ENCODE measurements around the gene GKN2.

Gene GKN2

DNA sequence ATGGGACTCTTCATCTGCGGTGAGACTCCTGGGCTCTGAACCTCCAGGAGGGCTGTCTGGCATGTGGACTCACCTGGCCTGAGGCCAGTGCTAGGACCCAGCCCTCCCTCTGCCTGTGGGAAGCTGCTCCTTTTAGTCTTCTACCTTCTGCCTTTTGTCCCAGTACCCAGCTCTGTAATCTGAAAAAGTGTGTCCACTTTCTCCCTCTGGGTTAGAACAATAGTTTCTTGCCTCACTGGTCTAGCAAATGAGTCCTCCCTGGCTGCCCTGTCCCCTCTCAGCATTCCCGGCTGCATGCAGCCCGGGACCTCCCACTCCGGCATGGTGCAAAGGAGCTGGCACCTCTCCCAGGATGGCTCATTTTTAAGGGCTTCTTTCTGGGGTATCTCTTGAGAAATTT is 25.9 kb downstream of the GKN2 start:
- no peaks in the 10 kb centered on the region for H3K36me3 ChIP-seq (ENCODE audit: control insufficient read depth in 5 of 5, insufficient read depth in 5 of 5, low read length in 5 of 5)
- peak overlapping the region; percentile 64 for H3K27ac ChIP-seq (ENCODE audit: low read depth, low read length)
- H3K4me3 ChIP-seq (ENCODE audit: low read depth in 1 of 5, low read length in 5 of 5) = no peak overlapping the region
- H3K4me1 ChIP-seq (ENCODE audit: control insufficient read depth in 5 of 5, insufficient read depth in 5 of 5, low read length in 5 of 5) = peaks cover 0 to 24% (median 20%) of the 10 kb centered on the region in 5 donors
- H3K9ac ChIP-seq (ENCODE audit: low read length in 5 of 5) = peak overlapping the region in 2 of 5 donors; percentile 10 to 47
- no peaks in the 10 kb centered on the region for H3K27me3 ChIP-seq (ENCODE audit: control insufficient read depth in 5 of 5, insufficient read depth in 4 of 5, low read length in 5 of 5)
- H3K9me3 ChIP-seq (ENCODE audit: control insufficient read depth in 5 of 5, low read length in 5 of 5) = no peaks in the 10 kb centered on the region

DNA sequence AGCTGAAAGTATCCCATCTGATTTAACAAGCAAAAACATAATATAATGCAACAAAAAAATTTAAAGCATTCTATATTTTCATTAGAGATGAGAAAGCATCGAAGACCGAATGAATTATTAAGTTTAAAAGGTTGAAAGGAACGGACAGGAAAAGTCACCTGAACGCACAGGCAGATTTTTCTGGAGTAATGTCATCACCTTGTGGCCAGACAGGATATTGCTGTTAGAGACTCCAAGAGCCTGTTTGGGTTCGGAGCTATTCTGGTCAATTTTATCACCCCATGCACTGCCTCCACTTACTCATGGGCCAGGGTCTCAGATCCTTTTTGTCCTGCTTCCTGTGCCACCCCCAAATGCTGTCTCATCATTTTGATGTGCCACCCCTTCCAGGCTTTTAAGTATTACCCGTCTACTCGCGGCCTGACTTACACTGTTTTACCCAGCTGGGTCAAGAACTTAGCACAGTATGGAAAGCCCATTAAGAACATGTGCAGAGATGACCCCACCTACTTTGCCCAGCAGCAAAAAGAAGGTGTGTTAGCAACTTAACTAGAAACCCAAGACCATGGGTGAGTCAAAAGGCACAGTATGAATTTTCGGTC is 27.3 kb downstream of the GKN2 start:
- no peak overlapping the region for H3K4me3 ChIP-seq (ENCODE audit: low read depth in 1 of 5, low read length in 5 of 5)
- no peaks in the 10 kb centered on the region for H3K36me3 ChIP-seq (ENCODE audit: control insufficient read depth in 5 of 5, insufficient read depth in 5 of 5, low read length in 5 of 5)
- H3K27ac ChIP-seq (ENCODE audit: low read depth, low read length) = no peak overlapping the region
- no peak overlapping the region for H3K9ac ChIP-seq (ENCODE audit: low read length in 5 of 5)
- H3K27me3 ChIP-seq (ENCODE audit: control insufficient read depth in 5 of 5, insufficient read depth in 4 of 5, low read length in 5 of 5) = no peaks in the 10 kb centered on the region
- H3K4me1 ChIP-seq (ENCODE audit: control insufficient read depth in 5 of 5, insufficient read depth in 5 of 5, low read length in 5 of 5) = peaks cover 0 to 13% (median 12%) of the 10 kb centered on the region in 5 donors
- no peaks in the 10 kb centered on the region for H3K9me3 ChIP-seq (ENCODE audit: control insufficient read depth in 5 of 5, low read length in 5 of 5)

DNA sequence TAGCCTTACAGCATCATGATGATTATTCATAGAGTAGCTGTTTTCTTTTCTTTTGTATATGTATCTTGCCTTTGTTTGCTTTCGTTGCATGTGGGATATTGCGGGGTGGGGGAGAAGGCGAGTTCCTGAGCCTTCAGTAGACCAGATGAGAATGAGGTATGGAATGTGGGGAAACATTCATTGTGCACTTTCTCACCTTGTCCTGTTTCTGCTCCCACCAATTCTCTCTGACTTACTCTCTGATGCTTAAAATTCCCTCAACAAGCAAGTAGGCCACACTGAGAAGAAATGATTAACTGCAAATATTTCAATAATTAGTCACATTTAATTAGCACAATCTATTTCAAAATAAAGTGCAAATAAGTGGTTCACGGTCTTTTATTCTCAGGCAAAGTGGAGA is 31.0 kb downstream of the GKN2 start:
- H3K36me3 ChIP-seq (ENCODE audit: control insufficient read depth in 5 of 5, insufficient read depth in 5 of 5, low read length in 5 of 5) = no peaks in the 10 kb centered on the region
- H3K27ac ChIP-seq (ENCODE audit: low read depth, low read length) = no peak overlapping the region

GRCh38 chr2:68920481-68921170 is 32.1 kb downstream of the GKN2 start:
- no peak overlapping the region for H3K9ac ChIP-seq (ENCODE audit: low read length in 5 of 5)
- no peaks in the 10 kb centered on the region for H3K36me3 ChIP-seq (ENCODE audit: control insufficient read depth in 5 of 5, insufficient read depth in 5 of 5, low read length in 5 of 5)
- no peak overlapping the region for H3K4me3 ChIP-seq (ENCODE audit: low read depth in 1 of 5, low read length in 5 of 5)
- peaks cover 0 to 3% (median 0%) of the 10 kb centered on the region in 5 donors for H3K4me1 ChIP-seq (ENCODE audit: control insufficient read depth in 5 of 5, insufficient read depth in 5 of 5, low read length in 5 of 5)
- no peaks in the 10 kb centered on the region for H3K9me3 ChIP-seq (ENCODE audit: control insufficient read depth in 5 of 5, low read length in 5 of 5)
- no peak overlapping the region for H3K27ac ChIP-seq (ENCODE audit: low read depth, low read length)
- H3K27me3 ChIP-seq (ENCODE audit: control insufficient read depth in 5 of 5, insufficient read depth in 4 of 5, low read length in 5 of 5) = no peaks in the 10 kb centered on the region

More for the DNA sequence above, 31.0 kb downstream of the GKN2 start:
- Histone ChIP-seq H3K27me3 (ENCODE audit: control insufficient read depth in 5 of 5, insufficient read depth in 4 of 5, low read length in 5 of 5) (no peaks in the 10 kb centered on the region), H3K4me1 (ENCODE audit: control insufficient read depth in 5 of 5, insufficient read depth in 5 of 5, low read length in 5 of 5) (peaks cover 0 to 9% (median 5%) of the 10 kb centered on the region in 5 donors), H3K9me3 (ENCODE audit: control insufficient read depth in 5 of 5, low read length in 5 of 5) (no peaks in the 10 kb centered on the region), H3K9ac (ENCODE audit: low read length in 5 of 5) (no peak overlapping the region), H3K4me3 (ENCODE audit: low read depth in 1 of 5, low read length in 5 of 5) (no peak overlapping the region)

GRCh38 chr2:68918497-68918896 is 34.2 kb downstream of the GKN2 start:
- Histone ChIP-seq H3K36me3 (ENCODE audit: control insufficient read depth in 5 of 5, insufficient read depth in 5 of 5, low read length in 5 of 5) (no peaks in the 10 kb centered on the region), H3K27ac (ENCODE audit: low read depth, low read length) (no peak overlapping the region), H3K9me3 (ENCODE audit: control insufficient read depth in 5 of 5, low read length in 5 of 5) (no peaks in the 10 kb centered on the region), H3K27me3 (ENCODE audit: control insufficient read depth in 5 of 5, insufficient read depth in 4 of 5, low read length in 5 of 5) (no peaks in the 10 kb centered on the region), H3K4me1 (ENCODE audit: control insufficient read depth in 5 of 5, insufficient read depth in 5 of 5, low read length in 5 of 5) (peaks cover 0 to 3% (median 0%) of the 10 kb centered on the region in 5 donors), H3K4me3 (ENCODE audit: low read depth in 1 of 5, low read length in 5 of 5) (no peak overlapping the region), H3K9ac (ENCODE audit: low read length in 5 of 5) (no peak overlapping the region)

DNA sequence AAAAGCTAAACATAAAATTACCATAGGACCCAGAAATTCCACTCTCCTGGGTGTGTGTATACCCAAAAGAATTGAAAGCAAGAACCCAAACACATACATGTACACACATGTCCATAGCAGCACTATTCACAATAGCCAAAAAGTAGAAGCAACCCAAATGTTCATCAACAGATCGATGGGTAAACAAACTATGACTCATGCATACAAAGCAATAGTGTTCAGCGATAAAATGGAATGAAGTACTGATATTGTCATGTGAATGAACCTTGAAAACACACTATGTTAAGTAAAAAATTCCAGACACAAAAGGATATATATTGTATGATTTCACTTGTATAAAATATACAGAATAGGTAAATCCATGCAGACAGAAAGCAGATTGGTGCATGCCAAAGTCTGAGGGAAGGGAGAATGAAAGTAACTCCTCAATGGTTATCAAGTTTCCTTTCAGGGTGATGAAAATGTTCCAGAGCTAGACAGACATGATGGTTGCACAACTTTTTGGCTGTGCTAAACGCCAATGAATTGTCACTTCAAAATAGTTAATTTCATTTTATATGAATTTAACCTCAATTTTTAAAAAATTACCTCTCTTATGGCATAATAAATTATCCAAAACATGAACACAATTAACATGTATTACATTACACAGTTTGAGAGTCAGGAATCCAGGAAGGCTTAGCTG is 35.5 kb downstream of the GKN2 start:
- no peak overlapping the region for H3K27ac ChIP-seq (ENCODE audit: low read depth, low read length)

GRCh38 chr2:68916226-68916625 is 36.5 kb downstream of the GKN2 start:
- Histone ChIP-seq H3K9ac (ENCODE audit: low read length in 5 of 5) (no peak overlapping the region), H3K27me3 (ENCODE audit: control insufficient read depth in 5 of 5, insufficient read depth in 4 of 5, low read length in 5 of 5) (no peaks in the 10 kb centered on the region), H3K4me1 (ENCODE audit: control insufficient read depth in 5 of 5, insufficient read depth in 5 of 5, low read length in 5 of 5) (peaks cover 0 to 3% (median 0%) of the 10 kb centered on the region in 5 donors), H3K27ac (ENCODE audit: low read depth, low read length) (no peak overlapping the region), H3K4me3 (ENCODE audit: low read depth in 1 of 5, low read length in 5 of 5) (no peak overlapping the region), H3K9me3 (ENCODE audit: control insufficient read depth in 5 of 5, low read length in 5 of 5) (no peaks in the 10 kb centered on the region), H3K36me3 (ENCODE audit: control insufficient read depth in 5 of 5, insufficient read depth in 5 of 5, low read length in 5 of 5) (no peaks in the 10 kb centered on the region)

More for the DNA sequence above, 35.5 kb downstream of the GKN2 start:
- H3K9ac ChIP-seq (ENCODE audit: low read length in 5 of 5) = no peak overlapping the region
- H3K4me3 ChIP-seq (ENCODE audit: low read depth in 1 of 5, low read length in 5 of 5) = no peak overlapping the region
- no peaks in the 10 kb centered on the region for H3K27me3 ChIP-seq (ENCODE audit: control insufficient read depth in 5 of 5, insufficient read depth in 4 of 5, low read length in 5 of 5)
- peaks cover 0 to 3% (median 0%) of the 10 kb centered on the region in 5 donors for H3K4me1 ChIP-seq (ENCODE audit: control insufficient read depth in 5 of 5, insufficient read depth in 5 of 5, low read length in 5 of 5)
- H3K36me3 ChIP-seq (ENCODE audit: control insufficient read depth in 5 of 5, insufficient read depth in 5 of 5, low read length in 5 of 5) = no peaks in the 10 kb centered on the region
- no peaks in the 10 kb centered on the region for H3K9me3 ChIP-seq (ENCODE audit: control insufficient read depth in 5 of 5, low read length in 5 of 5)

DNA sequence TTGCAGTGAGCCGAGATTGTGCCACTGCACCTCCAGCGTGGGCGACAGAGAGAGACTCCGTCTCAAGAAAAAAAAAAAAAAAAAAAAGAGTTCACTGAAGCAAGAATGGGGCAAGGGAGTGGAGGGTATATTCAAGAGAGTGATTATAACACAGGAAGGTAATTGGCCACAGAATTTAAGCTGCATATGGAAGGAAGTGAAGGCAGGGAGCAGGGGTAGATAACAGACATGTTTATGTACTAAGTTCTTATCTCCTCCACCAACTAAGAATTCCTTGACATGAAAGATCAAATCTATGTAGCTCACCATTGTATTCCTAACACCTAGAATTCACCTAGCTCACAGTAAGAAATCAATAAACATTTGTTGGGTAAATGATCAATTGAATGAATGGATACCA is 37.3 kb downstream of the GKN2 start:
- Histone ChIP-seq H3K27me3 (ENCODE audit: control insufficient read depth in 5 of 5, insufficient read depth in 4 of 5, low read length in 5 of 5) (no peaks in the 10 kb centered on the region), H3K4me3 (ENCODE audit: low read depth in 1 of 5, low read length in 5 of 5) (no peak overlapping the region), H3K36me3 (ENCODE audit: control insufficient read depth in 5 of 5, insufficient read depth in 5 of 5, low read length in 5 of 5) (no peaks in the 10 kb centered on the region), H3K9me3 (ENCODE audit: control insufficient read depth in 5 of 5, low read length in 5 of 5) (no peaks in the 10 kb centered on the region), H3K4me1 (ENCODE audit: control insufficient read depth in 5 of 5, insufficient read depth in 5 of 5, low read length in 5 of 5) (peaks cover 0 to 3% (median 0%) of the 10 kb centered on the region in 5 donors), H3K9ac (ENCODE audit: low read length in 5 of 5) (no peak overlapping the region), H3K27ac (ENCODE audit: low read depth, low read length) (no peak overlapping the region)

DNA sequence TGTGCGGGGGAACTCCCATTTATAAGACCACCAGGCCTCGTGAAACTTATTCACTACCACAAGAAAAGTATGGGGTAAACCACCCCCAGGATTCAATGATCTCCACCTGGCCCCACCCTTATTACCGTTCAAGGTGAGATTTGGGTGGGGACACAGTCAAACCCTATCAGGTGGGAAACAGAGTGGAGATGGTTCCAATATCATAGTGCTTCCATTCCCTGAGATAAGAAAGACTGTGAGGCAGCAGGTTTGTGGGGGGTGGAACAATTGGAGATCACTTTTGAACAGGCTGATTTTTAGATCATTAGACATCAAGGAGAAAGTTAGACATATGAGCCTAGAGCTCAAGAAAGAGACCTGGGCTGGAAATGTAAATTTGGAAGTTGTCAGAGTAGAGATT is 39.3 kb downstream of the GKN2 start:
- H3K27me3 ChIP-seq (ENCODE audit: control insufficient read depth in 5 of 5, insufficient read depth in 4 of 5, low read length in 5 of 5) = no peaks in the 10 kb centered on the region
- H3K4me3 ChIP-seq (ENCODE audit: low read depth in 1 of 5, low read length in 5 of 5) = no peak overlapping the region
- H3K9me3 ChIP-seq (ENCODE audit: control insufficient read depth in 5 of 5, low read length in 5 of 5) = no peaks in the 10 kb centered on the region
- H3K27ac ChIP-seq (ENCODE audit: low read depth, low read length) = no peak overlapping the region
- no peaks in the 10 kb centered on the region for H3K36me3 ChIP-seq (ENCODE audit: control insufficient read depth in 5 of 5, insufficient read depth in 5 of 5, low read length in 5 of 5)
- peaks cover 2 to 9% (median 7%) of the 10 kb centered on the region in 5 donors for H3K4me1 ChIP-seq (ENCODE audit: control insufficient read depth in 5 of 5, insufficient read depth in 5 of 5, low read length in 5 of 5)
- H3K9ac ChIP-seq (ENCODE audit: low read length in 5 of 5) = no peak overlapping the region

GRCh38 chr2:68912732-68913131 is 40.0 kb downstream of the GKN2 start:
- Histone ChIP-seq H3K27me3 (ENCODE audit: control insufficient read depth in 5 of 5, insufficient read depth in 4 of 5, low read length in 5 of 5) (no peaks in the 10 kb centered on the region), H3K27ac (ENCODE audit: low read depth, low read length) (no peak overlapping the region), H3K4me1 (ENCODE audit: control insufficient read depth in 5 of 5, insufficient read depth in 5 of 5, low read length in 5 of 5) (peaks cover 2 to 13% (median 12%) of the 10 kb centered on the region in 5 donors), H3K4me3 (ENCODE audit: low read depth in 1 of 5, low read length in 5 of 5) (no peak overlapping the region), H3K36me3 (ENCODE audit: control insufficient read depth in 5 of 5, insufficient read depth in 5 of 5, low read length in 5 of 5) (no peaks in the 10 kb centered on the region), H3K9me3 (ENCODE audit: control insufficient read depth in 5 of 5, low read length in 5 of 5) (no peaks in the 10 kb centered on the region), H3K9ac (ENCODE audit: low read length in 5 of 5) (no peak overlapping the region)

All from subcutaneous abdominal adipose tissue (tissue), 5 donors.